HUES48 (cell line): ENCODE results near the gene CDH13.

Source experiments
- H3K27ac ChIP-seq: one replicate; pipeline ENCODE4 v1.7.0; 2013; ENCODE audit warnings: low read depth, low read length, inconsistent platforms
- H3K27me3 ChIP-seq: 2 replicates; pipeline ENCODE4 v1.6.1; 2013; ENCODE audit warnings: mild to moderate bottlenecking, low read length; ENCODE audit not compliant: control insufficient read depth, insufficient read depth
- H3K36me3 ChIP-seq: 2 replicates; pipeline ENCODE4 v1.6.1; 2013; ENCODE audit warnings: low read length; ENCODE audit not compliant: control insufficient read depth, insufficient read depth
- H3K4me1 ChIP-seq: 2 replicates; pipeline ENCODE4 v1.6.1; 2013; ENCODE audit warnings: mild to moderate bottlenecking, low read length; ENCODE audit not compliant: control insufficient read depth, insufficient read depth
- H3K4me3 ChIP-seq: 2 replicates; pipeline ENCODE4 v1.5.1; 2013; ENCODE audit warnings: mild to moderate bottlenecking, low read depth, low read length
- H3K9ac ChIP-seq: 2 replicates; pipeline ENCODE4 v1.6.1; 2013; ENCODE audit warnings: mild to moderate bottlenecking, low read depth, low read length, moderate library complexity
- H3K9me3 ChIP-seq: 2 replicates; pipeline ENCODE4 v1.6.1; 2013; ENCODE audit warnings: low read length; ENCODE audit not compliant: control insufficient read depth, insufficient read depth

Gene CDH13

DNA sequence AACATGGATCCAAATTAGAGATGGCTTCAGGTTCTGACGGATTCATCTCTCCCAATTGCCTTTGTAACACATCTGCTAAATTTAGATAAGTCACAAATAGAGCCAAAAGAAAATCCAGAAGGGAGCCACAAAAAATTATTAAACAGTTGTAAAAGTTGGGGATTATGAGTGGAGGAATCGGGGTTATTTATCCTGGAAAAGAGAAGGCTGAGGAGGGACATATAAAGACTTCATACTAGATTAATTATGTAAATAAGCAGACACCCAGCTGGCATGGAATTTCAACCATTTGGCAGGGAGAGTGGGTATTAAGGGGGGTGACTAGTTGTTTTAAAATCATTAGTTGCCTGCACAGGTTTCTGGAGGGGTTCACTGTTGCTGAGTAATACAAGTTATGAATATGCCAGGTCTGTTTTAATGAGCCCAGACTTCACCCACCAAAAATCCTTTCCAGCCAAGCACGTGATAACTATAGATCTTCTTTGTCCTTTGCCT, 89.6 kb downstream of the CDH13 start:
- Histone ChIP-seq H3K36me3 (no peaks in the 10 kb centered on the region), H3K9me3 (no peaks in the 10 kb centered on the region), H3K4me3 (no peak overlapping the region), H3K4me1 (peaks cover 8% of the 10 kb centered on the region; the same call in 1 of the 2 replicates), H3K9ac (no peak overlapping the region), H3K27me3 (no peaks in the 10 kb centered on the region), H3K27ac (no peak overlapping the region)

DNA sequence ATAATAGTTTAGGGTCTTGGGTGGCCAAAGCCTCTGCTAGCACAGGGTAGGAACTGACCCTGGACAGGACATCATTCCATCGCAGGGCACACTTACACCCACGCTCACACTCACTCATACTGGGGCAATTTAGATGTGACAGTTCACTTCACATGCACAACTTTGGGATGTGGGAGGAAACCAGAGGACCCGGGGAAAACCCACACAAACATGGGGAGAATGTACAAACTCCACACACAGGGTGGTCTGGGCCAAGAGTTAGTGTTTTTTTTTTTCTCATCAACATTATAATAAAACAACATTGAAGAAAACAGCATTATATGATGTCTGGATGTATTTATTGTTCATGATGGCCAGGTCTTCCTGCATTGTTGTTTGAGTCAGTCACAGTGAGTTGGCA, 93.6 kb downstream of the CDH13 start:
- Histone ChIP-seq H3K27me3 (no peaks in the 10 kb centered on the region), H3K9me3 (no peaks in the 10 kb centered on the region), H3K9ac (no peak overlapping the region), H3K4me3 (no peak overlapping the region), H3K4me1 (peaks cover 8% of the 10 kb centered on the region; the same call in 1 of the 2 replicates), H3K36me3 (no peaks in the 10 kb centered on the region), H3K27ac (no peak overlapping the region)

DNA sequence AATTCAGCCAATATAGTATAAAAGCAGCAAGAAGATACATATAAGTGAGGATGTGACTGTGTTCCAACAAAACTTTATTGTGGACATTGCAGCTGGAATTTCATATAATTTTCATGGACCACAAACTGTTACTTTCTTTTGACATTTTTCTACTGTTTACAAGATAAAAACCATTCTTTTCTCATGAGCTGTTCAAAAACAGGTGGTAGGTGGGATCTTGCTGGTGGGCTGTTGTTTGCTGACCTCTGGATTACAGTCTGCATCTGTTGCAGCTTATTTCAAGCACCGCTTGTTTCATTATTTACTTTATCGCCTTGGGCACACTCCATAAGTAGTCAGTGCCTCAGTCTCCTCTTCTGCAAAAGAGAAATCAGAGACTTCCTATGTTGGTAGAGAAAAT, 99.5 kb downstream of the CDH13 start:
- H3K36me3 ChIP-seq = no peaks in the 10 kb centered on the region
- no peak overlapping the region for H3K27ac ChIP-seq
- H3K9me3 ChIP-seq = no peaks in the 10 kb centered on the region
- H3K4me3 ChIP-seq = no peak overlapping the region
- no peak overlapping the region for H3K9ac ChIP-seq
- no peaks in the 10 kb centered on the region for H3K27me3 ChIP-seq
- no peaks in the 10 kb centered on the region for H3K4me1 ChIP-seq

DNA sequence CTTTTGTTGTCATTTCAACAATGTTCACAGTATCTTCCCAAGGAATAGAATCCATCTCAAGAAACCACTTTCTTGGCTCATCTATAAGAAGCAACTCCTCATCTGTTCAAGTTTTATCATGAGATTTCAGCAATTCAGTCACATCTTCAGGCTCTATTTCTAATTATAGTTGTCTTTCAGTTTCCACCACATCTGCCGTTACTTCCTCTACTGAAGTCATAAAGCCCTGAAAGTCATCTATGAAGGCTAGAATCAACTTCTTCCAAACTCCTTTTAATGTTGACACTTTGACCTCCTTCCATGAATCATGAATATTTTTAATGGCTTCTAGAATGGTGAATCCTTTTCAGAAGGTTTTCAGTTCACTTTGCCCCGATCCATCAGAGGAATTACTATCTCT, 102.1 kb downstream of the CDH13 start:
- H3K4me1 ChIP-seq = no peaks in the 10 kb centered on the region
- H3K36me3 ChIP-seq = no peaks in the 10 kb centered on the region
- H3K9ac ChIP-seq = no peak overlapping the region
- H3K9me3 ChIP-seq = no peaks in the 10 kb centered on the region
- H3K27ac ChIP-seq = no peak overlapping the region
- H3K27me3 ChIP-seq = no peaks in the 10 kb centered on the region
- H3K4me3 ChIP-seq = no peak overlapping the region

DNA sequence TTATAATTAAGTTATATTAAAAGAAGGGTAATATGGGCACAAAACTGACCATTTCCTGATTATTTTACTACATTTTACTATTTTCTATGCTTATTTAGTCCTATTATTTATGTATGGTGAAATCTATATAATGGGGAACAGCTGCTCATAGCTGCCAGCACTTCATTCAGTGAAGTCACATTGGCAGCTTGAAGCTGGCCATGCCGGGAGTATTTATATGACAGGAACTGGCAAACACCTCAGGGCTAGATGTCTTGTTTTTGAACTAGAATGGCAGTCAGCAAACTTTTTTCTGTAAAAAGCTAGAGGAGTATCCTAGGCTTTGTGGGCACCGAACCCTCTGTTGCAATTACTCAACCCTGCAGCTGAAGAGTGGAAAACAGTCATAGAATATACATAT, 104.1 kb downstream of the CDH13 start:
- Histone ChIP-seq H3K9me3 (no peaks in the 10 kb centered on the region), H3K4me1 (no peaks in the 10 kb centered on the region), H3K9ac (no peak overlapping the region), H3K27ac (no peak overlapping the region), H3K27me3 (no peaks in the 10 kb centered on the region), H3K36me3 (no peaks in the 10 kb centered on the region), H3K4me3 (no peak overlapping the region)

DNA sequence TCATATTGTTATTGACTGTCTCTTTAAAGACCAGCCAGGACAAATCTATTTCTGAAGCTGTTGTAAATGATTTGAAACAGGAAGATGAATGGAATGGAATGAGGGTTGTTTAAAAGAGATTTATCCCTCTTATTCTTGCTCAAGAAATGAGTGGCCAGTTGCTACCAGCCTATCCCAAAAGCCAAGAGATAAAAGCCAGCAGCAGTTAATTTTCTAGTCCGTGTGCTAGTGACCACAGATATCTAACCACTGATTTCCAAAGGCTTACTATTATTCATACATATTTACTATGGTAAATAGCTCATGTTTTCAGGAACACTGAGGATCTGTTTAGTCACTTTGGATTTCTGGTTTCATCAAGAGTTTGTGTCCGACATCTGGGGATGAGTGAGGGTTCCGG, 105.7 kb downstream of the CDH13 start:
- H3K4me3 ChIP-seq = no peak overlapping the region
- H3K36me3 ChIP-seq = no peaks in the 10 kb centered on the region
- no peaks in the 10 kb centered on the region for H3K4me1 ChIP-seq
- no peak overlapping the region for H3K27ac ChIP-seq
- no peaks in the 10 kb centered on the region for H3K9me3 ChIP-seq
- H3K9ac ChIP-seq = no peak overlapping the region
- no peaks in the 10 kb centered on the region for H3K27me3 ChIP-seq

DNA sequence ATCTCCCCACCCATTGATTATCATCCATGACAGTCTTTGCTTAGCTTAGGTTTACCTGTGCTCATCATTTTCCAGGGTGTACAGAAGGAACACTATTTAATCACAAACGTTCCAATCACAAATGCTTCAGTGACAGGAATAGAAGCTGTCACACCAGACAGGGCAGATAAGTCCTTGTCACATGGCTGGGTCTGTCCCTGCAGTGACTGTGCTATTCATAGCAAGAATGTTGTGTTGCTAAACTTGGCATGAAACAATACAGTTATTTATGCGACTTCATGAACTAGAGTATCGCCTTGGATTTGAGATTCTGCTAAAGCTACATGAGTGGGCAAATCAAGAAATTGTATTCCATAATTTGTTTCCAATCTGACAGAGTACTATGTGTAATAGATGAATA, 108.4 kb downstream of the CDH13 start:
- Histone ChIP-seq H3K27ac (no peak overlapping the region), H3K36me3 (no peaks in the 10 kb centered on the region), H3K4me1 (no peaks in the 10 kb centered on the region), H3K9me3 (no peaks in the 10 kb centered on the region), H3K27me3 (no peaks in the 10 kb centered on the region), H3K9ac (no peak overlapping the region), H3K4me3 (no peak overlapping the region)

DNA sequence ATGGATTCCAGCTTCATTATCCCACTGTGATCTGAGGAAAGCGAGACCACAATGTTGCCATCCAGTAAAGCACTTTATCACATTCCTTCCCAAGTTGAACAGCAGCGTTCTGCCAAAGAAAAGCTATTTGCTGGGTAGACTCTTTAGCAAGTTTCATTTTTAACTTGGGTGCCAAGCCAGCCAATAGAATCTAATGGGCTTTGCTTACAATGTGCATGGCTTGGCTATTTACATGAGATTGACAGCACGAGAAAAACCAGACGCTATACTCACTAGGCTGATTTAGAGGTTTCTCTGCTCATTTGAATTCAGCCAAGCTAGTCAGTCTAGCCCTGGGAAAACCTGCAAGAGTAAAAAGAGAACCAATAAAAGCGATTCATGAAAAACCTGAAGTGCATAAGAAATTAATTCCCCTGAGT, 108.9 kb downstream of the CDH13 start:
- no peak overlapping the region for H3K9ac ChIP-seq
- no peak overlapping the region for H3K4me3 ChIP-seq
- no peaks in the 10 kb centered on the region for H3K9me3 ChIP-seq
- no peaks in the 10 kb centered on the region for H3K4me1 ChIP-seq
- H3K27me3 ChIP-seq = no peaks in the 10 kb centered on the region
- no peak overlapping the region for H3K27ac ChIP-seq
- H3K36me3 ChIP-seq = no peaks in the 10 kb centered on the region

DNA sequence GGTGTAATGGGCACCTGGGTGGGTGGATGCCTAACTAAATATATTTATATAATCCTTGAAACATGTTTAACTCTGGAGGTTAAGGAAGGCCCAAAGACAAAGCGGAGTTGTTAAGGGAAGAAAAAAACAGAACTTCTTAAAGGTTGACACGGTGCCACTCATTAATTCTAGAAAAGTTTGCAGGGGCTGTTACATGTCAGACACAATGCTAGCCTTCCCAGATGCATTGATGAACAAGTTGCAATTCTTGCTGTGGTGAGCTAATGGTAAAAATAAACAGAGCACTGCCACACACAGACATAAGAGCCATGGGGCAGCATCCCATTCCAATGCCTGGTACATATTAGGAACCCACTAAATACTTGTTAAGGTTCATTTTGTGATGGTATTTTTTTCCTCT, 109.5 kb downstream of the CDH13 start:
- Histone ChIP-seq H3K36me3 (no peaks in the 10 kb centered on the region), H3K27ac (no peak overlapping the region), H3K4me1 (no peaks in the 10 kb centered on the region), H3K27me3 (no peaks in the 10 kb centered on the region), H3K9me3 (no peaks in the 10 kb centered on the region), H3K9ac (no peak overlapping the region), H3K4me3 (no peak overlapping the region)

DNA sequence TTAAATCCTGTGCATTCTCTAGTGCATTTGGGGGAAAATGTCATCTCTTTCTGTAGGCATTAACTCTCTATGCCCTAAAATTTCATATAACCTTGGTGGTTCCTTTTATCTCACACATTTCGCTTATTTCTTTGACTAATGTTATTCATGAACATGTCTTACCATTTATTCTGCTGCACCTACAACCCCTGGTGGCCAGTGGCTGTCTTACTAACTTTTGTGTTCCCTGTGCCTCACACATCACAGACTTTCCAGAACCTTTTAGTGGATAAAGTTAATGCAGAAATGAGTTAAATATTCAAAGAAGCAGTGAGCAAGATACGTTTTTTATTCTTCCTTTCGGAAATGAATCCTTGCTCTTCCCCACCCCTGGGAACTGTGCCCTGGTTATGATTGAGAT, 111.9 kb downstream of the CDH13 start:
- Histone ChIP-seq H3K4me1 (no peaks in the 10 kb centered on the region), H3K27me3 (no peaks in the 10 kb centered on the region), H3K27ac (no peak overlapping the region), H3K4me3 (no peak overlapping the region), H3K36me3 (no peaks in the 10 kb centered on the region), H3K9ac (no peak overlapping the region), H3K9me3 (no peaks in the 10 kb centered on the region)

DNA sequence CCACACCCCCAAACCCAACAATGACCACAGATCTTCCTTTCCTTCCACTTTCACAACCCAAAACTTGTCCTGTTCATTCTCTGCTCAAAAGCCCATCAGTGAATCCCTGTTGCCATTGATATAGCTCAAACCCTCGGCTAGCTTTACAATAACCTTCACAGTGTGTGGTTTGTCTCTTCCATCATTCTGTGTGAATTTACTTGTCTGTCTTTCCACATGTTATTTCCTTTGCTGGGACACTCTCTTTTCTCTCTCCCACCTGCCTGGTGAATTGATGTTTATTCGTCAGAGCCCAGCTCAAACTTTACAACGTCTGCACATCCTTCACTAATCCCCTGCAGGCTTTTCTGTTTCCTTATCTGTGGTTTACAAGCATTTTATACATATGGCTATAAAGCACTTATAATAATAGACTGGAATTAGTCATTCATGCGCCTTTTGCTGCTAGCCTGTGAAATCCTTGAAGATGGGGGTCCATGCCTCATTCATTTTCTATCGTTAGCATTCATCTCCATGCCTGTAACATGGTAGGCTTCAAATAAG, 114.4 kb downstream of the CDH13 start:
- Histone ChIP-seq H3K4me3 (no peak overlapping the region), H3K36me3 (no peaks in the 10 kb centered on the region), H3K4me1 (no peaks in the 10 kb centered on the region), H3K27me3 (no peaks in the 10 kb centered on the region), H3K9me3 (no peaks in the 10 kb centered on the region), H3K27ac (no peak overlapping the region), H3K9ac (no peak overlapping the region)

DNA sequence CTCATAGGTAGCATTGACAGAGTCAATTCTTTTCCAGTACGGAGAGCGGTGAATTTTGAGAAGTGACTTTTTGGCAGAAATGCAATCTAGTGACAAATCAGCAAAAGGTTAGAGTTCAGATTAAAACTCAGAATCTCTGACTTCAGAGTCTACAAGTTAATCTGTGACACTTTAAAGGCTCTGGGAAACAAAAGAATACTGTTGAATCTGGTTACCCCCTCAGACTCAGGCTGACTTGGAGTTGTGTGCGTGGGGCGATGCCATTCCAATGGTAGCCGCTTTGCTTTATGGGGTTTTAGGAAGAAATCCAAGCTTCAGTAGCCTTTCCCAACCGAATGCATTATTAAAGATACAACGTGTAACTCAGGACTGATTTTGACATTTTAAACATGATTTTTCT, 118.2 kb downstream of the CDH13 start:
- no peaks in the 10 kb centered on the region for H3K27me3 ChIP-seq
- no peak overlapping the region for H3K9ac ChIP-seq
- H3K9me3 ChIP-seq = no peaks in the 10 kb centered on the region
- H3K4me1 ChIP-seq = peaks cover 20% of the 10 kb centered on the region; the same call in 1 of the 2 replicates
- no peak overlapping the region for H3K4me3 ChIP-seq
- no peaks in the 10 kb centered on the region for H3K36me3 ChIP-seq
- H3K27ac ChIP-seq = no peak overlapping the region
